BLaER1 (cell line): ENCODE results near the gene CCL17.

Experiments
- H3K27ac ChIP-seq: shearing (Covaris generic); formaldehyde crosslinking; 2 replicates; pipeline ENCODE4 v1.8.1; 2022
- H3K27me3 ChIP-seq: shearing (Covaris generic); formaldehyde crosslinking; 2 replicates; pipeline ENCODE4 v1.8.1; 2022
- H3K36me3 ChIP-seq: shearing (Covaris generic); formaldehyde crosslinking; 2 replicates; pipeline ENCODE4 v1.8.1; 2022
- H3K4me1 ChIP-seq: shearing (Covaris generic); formaldehyde crosslinking; 2 replicates; pipeline ENCODE4 v1.8.1; 2022
- H3K4me2 ChIP-seq: shearing (Covaris generic); formaldehyde crosslinking; 2 replicates; pipeline ENCODE4 v1.8.1; 2022
- H3K4me3 ChIP-seq: shearing (Covaris generic); formaldehyde crosslinking; 2 replicates; pipeline ENCODE4 v1.8.1; 2022
- H3K9ac ChIP-seq: shearing (Covaris generic); formaldehyde crosslinking; 2 replicates; pipeline ENCODE4 v1.8.1; 2022
- H3K9me3 ChIP-seq: shearing (Covaris generic); formaldehyde crosslinking; 2 replicates; pipeline ENCODE4 v1.8.1; 2022
- H4K20me1 ChIP-seq: shearing (Covaris generic); formaldehyde crosslinking; 2 replicates; pipeline ENCODE4 v1.8.1; 2022
- Cebpa-rat ChIP-seq: shearing (Covaris generic); IDR thresholded peaks from 2 replicates; pipeline ENCODE4 v1.8.1; 2022

The CCL17 gene

GRCh38 chr16:57385083-57385482 is 19.5 kb upstream of the CCL17 start:
- peaks cover 67% of the 10 kb centered on the region for H3K4me1 ChIP-seq

DNA sequence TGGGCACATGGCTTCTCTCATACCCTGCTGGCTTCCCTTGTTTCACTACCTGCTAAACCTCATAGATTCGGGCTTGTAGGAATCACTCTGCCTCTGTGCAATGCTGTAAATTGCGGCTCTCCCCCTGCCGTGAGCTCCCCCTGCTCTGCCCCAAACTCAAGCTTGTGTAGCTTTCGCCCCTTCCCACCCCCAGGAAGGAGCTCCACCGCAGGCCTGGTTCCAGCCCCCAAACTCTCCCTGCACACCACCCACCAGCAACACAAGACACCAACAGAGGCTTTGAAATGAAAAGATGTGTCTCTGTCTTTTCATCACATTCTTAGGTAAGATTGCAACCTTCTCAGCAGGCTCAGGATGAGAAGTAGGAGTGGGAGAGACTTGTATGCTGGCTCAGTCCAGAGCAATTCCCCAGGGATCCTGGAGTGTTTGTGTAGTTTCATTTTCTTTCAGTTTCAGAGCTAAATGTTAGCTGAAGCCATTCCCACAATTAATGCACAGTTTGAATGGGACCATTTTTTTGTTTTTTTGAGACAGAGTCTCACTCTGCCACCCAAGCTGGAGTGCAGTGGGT is 18.1 kb upstream of the CCL17 start:
- Histone ChIP-seq H3K36me3 (no peaks in the 10 kb centered on the region), H3K27ac (no peak overlapping the region), H3K9me3 (no peaks in the 10 kb centered on the region), H3K4me1 (peaks cover 68% of the 10 kb centered on the region), H3K9ac (no peak overlapping the region), H3K4me2 (peak overlapping the region; percentile 71), H3K27me3 (peaks cover 15% of the 10 kb centered on the region), H3K4me3 (no peak overlapping the region), H4K20me1 (peaks cover 11% of the 10 kb centered on the region; the same call in 1 of the 2 replicates)
- TF ChIP-seq Cebpa-rat: no peak

More at GRCh38 chr16:57385083-57385482, 19.5 kb upstream of the CCL17 start:
- Histone ChIP-seq H3K4me3 (no peak overlapping the region), H3K9me3 (no peaks in the 10 kb centered on the region), H3K36me3 (no peaks in the 10 kb centered on the region), H3K27me3 (peaks cover 15% of the 10 kb centered on the region), H3K27ac (no peak overlapping the region), H3K9ac (no peak overlapping the region), H3K4me2 (peak overlapping the region; percentile 71), H4K20me1 (peaks cover 11% of the 10 kb centered on the region; the same call in 1 of the 2 replicates)
- no peak for TF ChIP-seq Cebpa-rat

GRCh38 chr16:57387598-57388354 is 16.8 kb upstream of the CCL17 start:
- Histone ChIP-seq H3K27ac (no peak overlapping the region), H3K9ac (no peak overlapping the region), H4K20me1 (peaks cover 11% of the 10 kb centered on the region; the same call in 1 of the 2 replicates), H3K4me3 (no peak overlapping the region), H3K36me3 (no peaks in the 10 kb centered on the region), H3K9me3 (no peaks in the 10 kb centered on the region), H3K27me3 (peaks cover 3% of the 10 kb centered on the region), H3K4me2 (peak overlapping the region; percentile 71), H3K4me1 (peaks cover 55% of the 10 kb centered on the region)
- no peak for TF ChIP-seq Cebpa-rat

GRCh38 chr16:57388359-57389086 is 16.0 kb upstream of the CCL17 start:
- peaks cover 47% of the 10 kb centered on the region for H3K4me1 ChIP-seq
- H3K4me3 ChIP-seq: no peak overlapping the region
- TF ChIP-seq Cebpa-rat: no peak
- no peaks in the 10 kb centered on the region for H3K27me3 ChIP-seq
- no peak overlapping the region for H3K9ac ChIP-seq
- no peak overlapping the region for H3K27ac ChIP-seq
- no peaks in the 10 kb centered on the region for H3K9me3 ChIP-seq
- no peaks in the 10 kb centered on the region for H3K36me3 ChIP-seq
- peaks cover 11% of the 10 kb centered on the region; the same call in 1 of the 2 replicates for H4K20me1 ChIP-seq
- H3K4me2 ChIP-seq: no peak overlapping the region

DNA sequence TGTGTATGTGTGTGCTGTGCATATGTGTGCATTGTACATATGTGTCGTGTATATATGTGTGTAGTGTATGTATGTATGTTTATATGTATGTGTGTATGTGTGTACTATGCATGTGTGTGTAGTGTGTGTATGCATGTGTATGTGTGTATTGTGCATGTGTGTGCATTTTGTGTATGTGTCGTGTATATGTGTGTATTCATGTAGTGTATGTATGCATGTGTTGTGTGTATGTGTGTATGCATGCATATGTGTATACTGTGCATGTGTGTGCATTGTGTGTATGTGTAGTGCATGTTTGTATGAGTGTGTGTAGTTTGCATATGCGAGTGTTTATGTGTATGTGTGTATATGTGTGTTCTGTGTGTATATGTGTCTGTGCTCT is 15.5 kb upstream of the CCL17 start:
- no peaks in the 10 kb centered on the region for H3K36me3 ChIP-seq
- no peaks in the 10 kb centered on the region for H3K27me3 ChIP-seq
- no peaks in the 10 kb centered on the region for H3K9me3 ChIP-seq
- H4K20me1 ChIP-seq: peaks cover 7% of the 10 kb centered on the region; the same call in 1 of the 2 replicates
- no peak overlapping the region for H3K27ac ChIP-seq
- TF ChIP-seq Cebpa-rat: no peak
- H3K9ac ChIP-seq: no peak overlapping the region
- no peak overlapping the region for H3K4me2 ChIP-seq
- H3K4me1 ChIP-seq: peaks cover 42% of the 10 kb centered on the region
- no peak overlapping the region for H3K4me3 ChIP-seq

- H3K36me3 ChIP-seq: no peaks in the 10 kb centered on the region
- no peak overlapping the region for H3K27ac ChIP-seq
- H4K20me1 ChIP-seq: no peaks in the 10 kb centered on the region
- H3K4me3 ChIP-seq: no peak overlapping the region
- H3K27me3 ChIP-seq: no peaks in the 10 kb centered on the region
- peaks cover 25% of the 10 kb centered on the region for H3K4me1 ChIP-seq
- no peak overlapping the region for H3K9ac ChIP-seq
- H3K4me2 ChIP-seq: peak overlapping the region; percentile 1; the same call in 1 of the 2 replicates
- TF ChIP-seq Cebpa-rat: no peak
- H3K9me3 ChIP-seq: peaks cover 14% of the 10 kb centered on the region
These were observed 13.8 kb upstream of the CCL17 start for GRCh38 chr16:57390636-57391295.

DNA sequence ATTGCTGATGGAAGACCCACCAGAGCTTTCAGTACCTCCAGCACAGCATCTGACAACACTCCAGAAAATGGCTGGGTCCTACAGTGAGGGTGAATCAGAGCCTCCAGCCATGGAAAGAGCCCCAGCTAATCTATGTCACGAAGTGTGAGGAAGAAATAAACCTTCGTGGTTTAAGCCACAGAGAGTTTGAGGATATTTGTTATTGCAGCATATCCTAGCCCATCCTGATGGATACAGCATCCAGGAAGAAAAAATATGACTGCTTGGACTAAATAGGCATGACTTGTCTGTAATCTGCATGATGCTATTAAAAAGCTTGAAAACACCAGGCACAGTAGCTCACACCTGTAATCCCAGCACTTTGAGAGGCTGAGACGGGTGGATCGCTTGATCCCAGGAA is 13.3 kb upstream of the CCL17 start:
- Histone ChIP-seq H3K27ac (no peak overlapping the region), H3K9ac (no peak overlapping the region), H3K36me3 (no peaks in the 10 kb centered on the region), H3K9me3 (peaks cover 14% of the 10 kb centered on the region), H3K4me2 (peak overlapping the region; percentile 1; the same call in 1 of the 2 replicates), H4K20me1 (no peaks in the 10 kb centered on the region), H3K4me3 (no peak overlapping the region), H3K4me1 (peaks cover 20% of the 10 kb centered on the region), H3K27me3 (no peaks in the 10 kb centered on the region)
- TF ChIP-seq Cebpa-rat: no peak

DNA sequence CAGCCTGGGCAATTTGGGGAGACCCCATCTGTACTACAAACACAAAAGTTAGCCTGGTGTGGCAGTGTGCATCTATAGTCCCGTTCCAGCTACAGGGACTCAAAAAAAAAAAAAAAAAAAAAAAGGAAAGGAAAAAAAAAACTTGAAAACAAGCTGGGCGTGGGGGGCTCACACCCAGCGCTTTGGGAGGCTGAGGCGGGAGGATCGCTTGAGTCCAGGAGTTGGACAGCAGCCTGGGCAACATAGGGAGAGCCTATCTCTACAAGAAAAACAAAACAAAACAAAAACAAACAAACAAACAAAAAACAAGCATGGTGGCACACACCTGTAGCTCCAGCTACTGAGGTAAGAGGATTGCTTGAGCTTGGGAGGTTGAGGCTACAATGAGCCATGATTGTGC is 12.9 kb upstream of the CCL17 start:
- Histone ChIP-seq H3K27ac (no peak overlapping the region), H3K9ac (no peak overlapping the region), H3K27me3 (no peaks in the 10 kb centered on the region), H3K9me3 (peaks cover 14% of the 10 kb centered on the region), H3K4me2 (no peak overlapping the region), H3K4me3 (no peak overlapping the region), H3K36me3 (no peaks in the 10 kb centered on the region), H3K4me1 (peaks cover 15% of the 10 kb centered on the region), H4K20me1 (no peaks in the 10 kb centered on the region)
- TF ChIP-seq Cebpa-rat: no peak

DNA sequence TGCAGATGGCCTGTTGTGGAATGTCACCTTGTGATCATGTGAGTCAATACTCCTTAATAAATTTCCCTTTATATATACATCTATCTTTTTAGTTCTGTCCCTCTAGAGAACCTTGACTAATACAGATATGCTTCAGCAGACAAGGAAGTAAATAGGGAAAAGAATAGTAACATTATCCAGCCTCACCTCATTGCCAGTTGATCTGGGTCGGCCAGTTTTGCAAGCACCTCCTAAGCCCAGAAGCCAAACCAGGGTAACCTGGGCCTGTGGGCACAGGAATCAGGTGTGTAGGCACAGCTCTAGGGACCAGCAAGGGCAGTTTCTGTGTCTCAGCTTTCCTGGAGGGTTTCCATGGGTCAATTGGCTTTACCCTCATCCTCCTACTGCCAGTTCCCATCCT is 11.9 kb upstream of the CCL17 start:
- H3K36me3 ChIP-seq: no peaks in the 10 kb centered on the region
- H3K4me2 ChIP-seq: no peak overlapping the region
- no peak overlapping the region for H3K9ac ChIP-seq
- H3K27me3 ChIP-seq: no peaks in the 10 kb centered on the region
- TF ChIP-seq Cebpa-rat: no peak
- H3K4me3 ChIP-seq: no peak overlapping the region
- no peaks in the 10 kb centered on the region for H4K20me1 ChIP-seq
- H3K4me1 ChIP-seq: 0 out of 2 replicates have a peak, but pooled peaks cover 6% of the 10 kb centered on the region
- no peak overlapping the region for H3K27ac ChIP-seq
- peaks cover 14% of the 10 kb centered on the region for H3K9me3 ChIP-seq
